HG03066 (cell line): ENCODE results near the gene TMEM63C.

Source experiments
- ATAC-seq: cut with Tn5 transposase; IDR thresholded peaks from one replicate; pipeline ENCODE4 v1.9.1; 2021; ENCODE audit warnings: low read depth; ENCODE audit not compliant: unreplicated experiment

TMEM63C gene

GRCh38 chr14:77220246-77221017 is 38.8 kb downstream of the TMEM63C start:
- ATAC-seq = no peak

- ATAC-seq = no peak
These were observed 39.8 kb downstream of the TMEM63C start for GRCh38 chr14:77221241-77221871.

DNA sequence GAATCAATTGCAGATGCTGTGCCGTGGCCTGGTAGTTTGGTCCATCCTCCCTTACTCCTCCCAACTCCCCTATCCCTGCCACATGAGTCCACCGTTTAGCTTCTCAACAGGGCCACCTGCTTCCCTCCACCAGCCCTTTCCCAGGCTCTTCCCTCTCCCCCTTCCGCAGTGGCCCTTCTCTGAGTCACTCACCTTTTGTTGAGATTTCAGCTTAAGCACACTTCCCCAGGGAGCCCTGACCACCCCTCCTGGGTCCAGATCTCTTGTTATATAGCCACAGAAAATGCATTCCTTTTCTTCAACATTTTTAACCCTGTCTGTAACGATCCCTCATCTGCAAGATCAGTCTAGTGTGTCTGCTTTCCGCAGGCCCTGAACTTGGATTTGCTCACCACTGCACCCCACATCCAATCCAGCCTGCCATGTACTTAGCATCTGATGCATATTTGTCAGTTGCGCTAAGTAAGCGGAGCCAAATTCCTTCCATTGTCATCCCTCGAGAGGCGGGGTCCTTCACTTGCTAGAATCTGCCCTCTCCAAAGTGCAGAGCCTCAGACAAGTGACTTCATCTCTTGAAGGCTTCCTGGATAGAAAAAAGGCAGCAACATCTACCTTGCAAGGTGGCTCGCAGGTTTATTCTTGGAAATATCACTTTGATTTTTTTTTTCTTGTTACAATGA is 41.1 kb downstream of the TMEM63C start:
- no peak for ATAC-seq

DNA sequence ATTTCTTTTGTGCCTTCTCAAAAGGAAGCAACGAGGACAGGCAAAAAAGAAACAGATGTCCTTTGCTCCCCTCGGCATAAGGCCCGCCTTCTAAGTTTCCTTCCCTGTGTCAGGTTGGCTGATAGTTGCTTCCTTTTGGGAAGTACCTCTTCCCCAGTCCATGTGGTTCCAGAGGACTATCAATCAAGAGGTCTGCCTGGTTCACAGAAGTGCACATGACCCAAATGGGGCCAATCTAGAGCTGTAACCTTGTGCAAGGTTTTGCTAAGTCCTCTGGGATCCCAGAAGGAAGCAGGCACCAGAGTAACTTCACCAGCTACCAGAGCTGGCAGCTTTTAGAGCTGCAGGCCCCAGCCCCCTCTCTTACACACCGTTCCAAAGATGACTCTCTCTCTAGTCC is 42.6 kb downstream of the TMEM63C start:
- ATAC-seq = no peak

- no peak for ATAC-seq
These were observed 43.7 kb downstream of the TMEM63C start for GRCh38 chr14:77225254-77225653.

DNA sequence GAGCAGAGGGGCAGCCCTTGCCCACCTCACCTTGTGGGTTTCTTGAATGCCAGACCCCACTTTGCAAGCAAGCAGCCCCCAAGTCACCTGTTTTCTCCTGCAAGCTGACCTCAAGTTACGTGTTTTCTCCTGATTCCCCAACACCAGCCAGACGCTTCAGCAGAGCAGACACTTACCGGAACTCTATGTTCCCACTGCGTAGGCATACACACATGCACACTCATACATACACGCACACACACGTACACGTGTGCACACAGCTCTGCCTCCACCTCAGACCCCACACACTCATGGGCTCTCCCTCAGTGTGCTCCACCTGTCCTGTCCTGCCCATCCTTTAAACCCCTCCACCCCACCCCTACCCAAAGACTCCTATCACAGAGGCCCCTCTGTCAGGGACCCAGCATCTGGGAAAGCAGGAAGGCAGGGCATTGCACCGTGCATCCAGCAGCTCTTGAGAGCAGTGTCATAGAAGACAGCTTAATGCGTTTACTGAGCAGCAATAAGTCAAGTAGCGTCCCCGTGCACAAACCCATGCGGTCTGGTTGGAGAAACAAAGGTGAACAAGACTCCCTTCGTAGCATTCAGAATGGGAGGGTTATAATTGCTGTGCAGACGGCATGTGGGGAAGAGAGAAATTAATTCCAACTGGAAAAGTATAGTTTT is 44.4 kb downstream of the TMEM63C start:
- ATAC-seq = no peak

- no peak for ATAC-seq
These were observed 46.5 kb downstream of the TMEM63C start for GRCh38 chr14:77228056-77228455.

GRCh38 chr14:77230914-77231313 is 49.3 kb downstream of the TMEM63C start:
- ATAC-seq = no peak

DNA sequence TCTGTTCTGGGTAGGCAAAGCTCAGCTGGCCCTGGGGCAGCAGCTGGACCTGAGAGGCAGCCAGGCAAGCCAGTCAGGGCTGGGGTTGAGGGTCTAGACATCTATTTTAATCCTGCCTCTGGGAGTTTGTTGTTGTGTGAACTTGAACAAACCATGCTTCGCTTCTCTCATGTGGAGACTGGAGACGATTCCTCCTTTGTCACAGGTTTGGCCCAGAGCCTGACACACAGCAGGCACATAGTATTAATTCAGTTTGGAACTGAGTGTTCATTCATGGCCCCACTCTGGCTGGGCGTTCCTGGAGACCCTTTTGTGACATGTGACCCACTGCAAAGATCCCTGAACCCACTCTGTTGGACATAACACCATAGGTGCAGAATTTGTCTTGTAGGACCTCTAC is 50.1 kb downstream of the TMEM63C start:
- no peak for ATAC-seq

- no peak for ATAC-seq
These were observed 55.2 kb downstream of the TMEM63C start for GRCh38 chr14:77236814-77237213.

DNA sequence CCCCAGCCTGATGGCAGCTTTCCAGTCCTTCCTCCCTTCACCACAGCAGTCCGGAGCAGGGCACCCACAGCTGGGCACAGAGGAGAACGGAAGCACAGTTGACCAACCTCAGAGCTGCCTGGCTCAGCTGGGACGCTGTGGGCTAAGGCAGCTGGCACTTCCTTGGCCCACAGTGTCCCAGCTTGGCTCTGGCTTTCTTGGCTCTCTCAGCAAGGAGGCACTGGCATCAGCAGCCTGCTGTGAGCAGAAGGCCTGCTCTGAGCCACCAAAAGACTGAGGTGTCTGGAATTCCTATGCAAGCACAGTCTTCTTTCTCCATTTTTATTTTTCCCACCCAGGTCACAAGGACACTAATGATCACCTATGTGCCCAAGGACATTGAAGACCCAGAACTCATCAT is 56.8 kb downstream of the TMEM63C start:
- no peak for ATAC-seq

GRCh38 chr14:77238996-77239395 is 57.4 kb downstream of the TMEM63C start:
- no peak for ATAC-seq

DNA sequence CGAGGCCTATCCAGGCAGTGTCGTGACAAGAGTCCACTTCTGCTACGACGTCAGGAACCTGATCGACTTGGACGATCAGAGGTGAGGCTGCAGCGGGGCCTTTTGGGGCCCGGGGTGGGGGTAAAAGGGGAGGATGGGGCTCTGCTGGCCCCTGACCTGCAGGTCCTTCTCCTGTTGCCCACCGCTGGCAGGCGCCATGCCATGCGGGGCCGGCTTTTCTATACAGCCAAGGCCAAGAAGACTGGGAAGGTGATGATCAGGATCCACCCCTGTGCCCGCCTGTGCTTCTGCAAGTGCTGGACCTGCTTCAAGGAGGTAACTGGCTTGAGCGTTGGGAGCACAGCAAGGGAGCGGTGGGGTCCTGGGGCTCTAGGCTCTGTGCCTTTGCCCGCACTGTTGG is 57.8 kb downstream of the TMEM63C start:
- no peak for ATAC-seq

GRCh38 chr14:77240336-77240915 is 58.8 kb downstream of the TMEM63C start:
- ATAC-seq = no peak

DNA sequence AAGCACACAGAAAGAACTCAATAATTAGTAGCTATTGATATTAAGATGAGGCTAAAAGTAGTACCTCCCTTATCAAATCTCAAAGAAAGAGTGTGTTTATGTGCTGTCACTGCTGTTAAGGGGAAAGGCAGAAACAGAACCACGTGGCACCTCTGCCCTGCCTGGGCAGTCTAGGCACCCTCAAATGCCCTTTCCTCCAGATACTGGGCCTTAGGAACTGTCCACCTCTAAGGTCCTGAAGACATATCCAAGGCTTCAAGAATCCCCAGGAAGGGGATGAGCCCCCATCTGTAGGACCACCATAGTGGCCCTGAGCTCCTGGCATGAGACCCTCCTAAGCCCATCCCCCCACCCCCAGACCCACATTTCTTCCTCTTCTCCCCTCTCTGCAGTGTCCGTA is 60.4 kb downstream of the TMEM63C start:
- no peak for ATAC-seq

DNA sequence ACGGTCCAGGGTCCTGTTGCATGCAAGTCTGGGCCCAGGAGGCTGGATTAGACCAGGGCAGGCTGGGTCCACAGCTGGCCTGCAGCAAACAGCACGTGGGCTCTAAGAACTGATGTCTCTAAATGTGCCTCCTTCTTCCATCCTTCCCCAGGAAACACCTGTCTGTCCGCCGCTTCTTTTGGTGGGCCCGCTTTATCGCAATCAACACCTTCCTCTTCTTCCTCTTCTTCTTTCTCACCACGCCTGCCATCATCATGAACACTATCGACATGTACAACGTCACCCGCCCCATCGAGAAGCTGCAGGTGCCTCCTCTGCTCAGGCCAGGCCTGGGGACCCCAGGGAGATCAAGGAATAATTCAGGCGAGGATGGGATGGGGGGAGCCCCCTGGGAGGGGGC is 61.2 kb downstream of the TMEM63C start:
- no peak for ATAC-seq

- no peak for ATAC-seq
These were observed 62.3 kb downstream of the TMEM63C start for GRCh38 chr14:77243853-77244252.

- no peak for ATAC-seq
These were observed 64.2 kb downstream of the TMEM63C start for GRCh38 chr14:77245820-77246219.

GRCh38 chr14:77246784-77247183 is 65.2 kb downstream of the TMEM63C start:
- ATAC-seq = no peak

GRCh38 chr14:77248666-77249065 is 67.1 kb downstream of the TMEM63C start:
- ATAC-seq = no peak

DNA sequence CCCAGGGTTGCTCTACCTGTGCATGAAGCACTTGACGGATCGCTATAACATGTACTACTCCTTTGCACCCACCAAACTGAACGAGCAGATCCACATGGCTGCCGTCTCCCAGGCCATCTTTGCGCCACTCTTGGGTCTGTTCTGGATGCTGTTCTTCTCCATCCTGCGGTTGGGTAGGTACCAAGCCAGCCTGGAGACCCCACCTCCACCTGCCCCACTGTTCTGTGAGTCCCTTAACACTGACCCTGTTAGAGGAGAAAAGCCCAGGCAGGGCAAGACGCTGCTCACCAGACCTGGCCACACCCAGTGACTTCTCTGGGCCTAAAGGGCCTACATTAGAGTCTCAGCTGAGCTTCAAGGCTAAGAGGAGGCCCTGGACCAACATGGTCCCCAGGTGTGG is 67.7 kb downstream of the TMEM63C start:
- no peak for ATAC-seq
